Ovary (tissue), 3 donors: ENCODE measurements around the gene MAST1.

Source experiments
- CTCF ChIP-seq, 3 donors: fragments of 450-650 bp in 2 of 3; fragments of 200-600 bp in 1 of 3; IDR thresholded peaks; one replicate each; pipeline versions ENCODE4 v1.5.1 to v1.8.0; 2016 to 2022; ENCODE audit warnings: antibody characterized with exemption in 3 of 3, mild to moderate bottlenecking in 1 of 3
- POLR2A ChIP-seq: fragments of 450-650 bp; IDR thresholded peaks from one replicate; pipeline ENCODE4 v1.6.1; 2017; ENCODE audit warnings: antibody characterized with exemption, mild to moderate bottlenecking, moderate library complexity
- donor health status: DM: no; HTN: no; CAD: no.

- TF ChIP-seq CTCF (IDR thresholded peaks at IDR 0.05) (no peak), POLR2A (no peak)
Observed at GRCh38 chr19:12859546-12859945, 21.2 kb downstream of the MAST1 start.
